Liver (tissue), 3 donors: ENCODE data around the gene SERPINE2.

Experiments used
- GABPA ChIP-seq, 2 donors: IDR thresholded peaks in 1 of 2; conservative IDR thresholded peaks in 1 of 2; 2 replicates each; pipeline ENCODE4 v1.6.1; 2016; ENCODE audit warnings: antibody characterized with exemption in 2 of 2, mild to moderate bottlenecking in 1 of 2, moderate library complexity in 1 of 2
- TF ChIP-seq, protein P1 (sequence below): fragments of 150-350 bp; IDR thresholded peaks from 2 replicates; pipeline ENCODE4 v1.5.1; 2017; ENCODE audit warnings: improper control_type of control experiment, low read depth, low read length; ENCODE audit not compliant: missing input control
- donor health status: healthy.
- donor health status: healthy.

DNA sequence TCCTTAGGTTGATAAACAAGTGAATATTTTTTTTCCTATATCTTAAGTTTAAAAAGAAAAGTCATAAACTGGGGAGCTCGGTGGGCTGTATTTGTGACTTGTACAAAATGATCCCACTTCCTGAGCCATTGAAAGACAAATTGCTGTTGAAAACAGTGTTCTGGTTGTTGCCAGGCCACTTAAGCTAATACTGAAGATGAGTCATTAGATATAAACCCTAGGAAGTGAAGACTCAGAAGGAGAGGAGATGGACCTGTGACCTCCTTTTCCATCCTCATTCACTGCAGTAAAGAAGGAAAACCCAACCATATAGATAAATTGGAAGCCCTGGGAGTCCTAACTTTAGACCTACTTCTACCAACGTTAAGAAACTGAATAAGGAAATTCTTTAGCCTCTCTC, 46.2 kb upstream of the SERPINE2 start:
- TF ChIP-seq, protein P1, sequence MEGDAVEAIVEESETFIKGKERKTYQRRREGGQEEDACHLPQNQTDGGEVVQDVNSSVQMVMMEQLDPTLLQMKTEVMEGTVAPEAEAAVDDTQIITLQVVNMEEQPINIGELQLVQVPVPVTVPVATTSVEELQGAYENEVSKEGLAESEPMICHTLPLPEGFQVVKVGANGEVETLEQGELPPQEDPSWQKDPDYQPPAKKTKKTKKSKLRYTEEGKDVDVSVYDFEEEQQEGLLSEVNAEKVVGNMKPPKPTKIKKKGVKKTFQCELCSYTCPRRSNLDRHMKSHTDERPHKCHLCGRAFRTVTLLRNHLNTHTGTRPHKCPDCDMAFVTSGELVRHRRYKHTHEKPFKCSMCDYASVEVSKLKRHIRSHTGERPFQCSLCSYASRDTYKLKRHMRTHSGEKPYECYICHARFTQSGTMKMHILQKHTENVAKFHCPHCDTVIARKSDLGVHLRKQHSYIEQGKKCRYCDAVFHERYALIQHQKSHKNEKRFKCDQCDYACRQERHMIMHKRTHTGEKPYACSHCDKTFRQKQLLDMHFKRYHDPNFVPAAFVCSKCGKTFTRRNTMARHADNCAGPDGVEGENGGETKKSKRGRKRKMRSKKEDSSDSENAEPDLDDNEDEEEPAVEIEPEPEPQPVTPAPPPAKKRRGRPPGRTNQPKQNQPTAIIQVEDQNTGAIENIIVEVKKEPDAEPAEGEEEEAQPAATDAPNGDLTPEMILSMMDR, result no peak
- TF ChIP-seq GABPA (IDR thresholded peaks at IDR 0.05 in 1 of 2, conservative IDR thresholded peaks at IDR 0.05 in 1 of 2), result no peak
